K562 (cell line): Measurements from ENCODE around the gene CALCOCO2.

Experiments
- CTCF ChIP-seq, 3 experiments: IDR thresholded peaks in 2 of 3; conservative IDR thresholded peaks in 1 of 3; 2 replicates each; pipeline ENCODE4 v1.5.1; 2011 to 2012; ENCODE audit warnings: low read length in 3 of 3, mild to moderate bottlenecking in 3 of 3, control low read depth in 2 of 3, improper control_type of control experiment in 1 of 3, inconsistent platforms in 1 of 3, low read depth in 1 of 3, mixed read lengths in 1 of 3, moderate library complexity in 1 of 3; ENCODE audit not compliant: insufficient read depth in 2 of 3
- POLR2A ChIP-seq: fragments of 450-650 bp; conservative IDR thresholded peaks from 2 replicates; pipeline ENCODE4 v1.6.1; 2016
- ZNF318 ChIP-seq, 2 experiments: fragments of 450-650 bp; IDR thresholded peaks; 2 replicates each; pipeline ENCODE4 v1.6.1; 2016; ENCODE audit warnings: mild to moderate bottlenecking in 2 of 2, borderline replicate concordance in 1 of 2, low read depth in 1 of 2, moderate library complexity in 1 of 2

GRCh38 chr17:48892940-48893645 lies 62.3 kb downstream of the CALCOCO2 start:
- 0 out of 6 replicates have a peak, but pooled peaks of 1 of the 3 experiments have one; percentile 4 for TF ChIP-seq CTCF (IDR thresholded peaks at IDR 0.05 in 2 of 3, conservative IDR thresholded peaks at IDR 0.05 in 1 of 3; ENCODE audit: insufficient read depth in 2 of 3, low read depth in 1 of 3, low read length in 3 of 3)
- TF ChIP-seq ZNF318 (IDR thresholded peaks at IDR 0.05; ENCODE audit: borderline replicate concordance in 1 of 2, low read depth in 1 of 2) = no peak
- TF ChIP-seq POLR2A = no peak
